ENCODE results near the gene MB.

DNA sequence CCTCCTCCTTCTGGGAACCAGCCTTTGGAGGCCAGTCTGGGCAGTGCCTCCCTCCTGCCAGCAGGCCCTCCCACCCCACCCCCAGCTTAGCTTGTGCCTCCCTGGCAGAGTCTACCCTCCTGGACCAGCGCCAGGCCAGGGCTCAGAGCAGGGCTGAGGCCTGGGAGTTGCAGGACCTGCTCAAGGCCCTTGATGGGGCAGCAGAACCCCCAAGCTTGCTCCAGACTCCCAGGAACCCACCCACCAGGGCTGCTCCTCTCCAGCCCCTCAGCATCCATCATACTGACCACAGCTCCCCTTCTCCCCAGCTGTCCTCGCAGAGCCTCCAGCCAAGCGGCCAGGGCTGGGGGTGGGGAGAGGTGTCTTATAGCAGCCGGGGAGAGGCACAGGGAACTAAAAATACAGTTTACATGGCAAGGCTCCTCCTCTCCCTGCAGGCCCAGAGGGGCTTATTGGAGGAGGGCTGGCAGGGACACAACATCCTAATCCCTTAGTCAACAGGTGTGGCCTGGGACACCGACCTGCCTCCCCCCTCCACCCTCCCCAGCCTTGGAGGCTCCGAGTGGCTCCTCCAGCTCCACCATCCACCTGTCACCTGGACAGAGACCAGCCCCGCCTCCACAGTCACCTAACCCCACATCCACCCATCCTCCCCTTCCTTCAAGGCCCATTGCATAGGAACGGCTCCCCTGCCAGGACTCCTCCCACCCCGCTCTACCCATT lies 5.2 kb upstream of the MB start:
- TF ChIP-seq ZNF211 (tag by site-specific recombination; IDR thresholded peaks at IDR 0.05; ENCODE audit: low read depth): no peak
- TF ChIP-seq ZNF157 (tag by site-specific recombination; IDR thresholded peaks at IDR 0.05): no peak
- TF ChIP-seq, protein P1, sequence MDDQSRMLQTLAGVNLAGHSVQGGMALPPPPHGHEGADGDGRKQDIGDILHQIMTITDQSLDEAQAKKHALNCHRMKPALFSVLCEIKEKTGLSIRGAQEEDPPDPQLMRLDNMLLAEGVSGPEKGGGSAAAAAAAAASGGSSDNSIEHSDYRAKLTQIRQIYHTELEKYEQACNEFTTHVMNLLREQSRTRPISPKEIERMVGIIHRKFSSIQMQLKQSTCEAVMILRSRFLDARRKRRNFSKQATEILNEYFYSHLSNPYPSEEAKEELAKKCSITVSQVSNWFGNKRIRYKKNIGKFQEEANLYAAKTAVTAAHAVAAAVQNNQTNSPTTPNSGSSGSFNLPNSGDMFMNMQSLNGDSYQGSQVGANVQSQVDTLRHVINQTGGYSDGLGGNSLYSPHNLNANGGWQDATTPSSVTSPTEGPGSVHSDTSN (CRISPR knock-in tag; IDR thresholded peaks at IDR 0.05): no peak
- no peak for TF ChIP-seq ZNF341 (tag by site-specific recombination; IDR thresholded peaks at IDR 0.05; ENCODE audit: low read depth)
- no peak for TF ChIP-seq ZSCAN16 (tag by site-specific recombination; IDR thresholded peaks at IDR 0.05)
- no peak for TF ChIP-seq YY1 (tag by site-specific recombination; IDR thresholded peaks at IDR 0.05)
- TF ChIP-seq PRDM2 (tag by site-specific recombination; IDR thresholded peaks at IDR 0.05; ENCODE audit: borderline replicate concordance): no peak
- no peak for TF ChIP-seq ZNF792 (tag by site-specific recombination; IDR thresholded peaks at IDR 0.05)
- TF ChIP-seq, protein P2, sequence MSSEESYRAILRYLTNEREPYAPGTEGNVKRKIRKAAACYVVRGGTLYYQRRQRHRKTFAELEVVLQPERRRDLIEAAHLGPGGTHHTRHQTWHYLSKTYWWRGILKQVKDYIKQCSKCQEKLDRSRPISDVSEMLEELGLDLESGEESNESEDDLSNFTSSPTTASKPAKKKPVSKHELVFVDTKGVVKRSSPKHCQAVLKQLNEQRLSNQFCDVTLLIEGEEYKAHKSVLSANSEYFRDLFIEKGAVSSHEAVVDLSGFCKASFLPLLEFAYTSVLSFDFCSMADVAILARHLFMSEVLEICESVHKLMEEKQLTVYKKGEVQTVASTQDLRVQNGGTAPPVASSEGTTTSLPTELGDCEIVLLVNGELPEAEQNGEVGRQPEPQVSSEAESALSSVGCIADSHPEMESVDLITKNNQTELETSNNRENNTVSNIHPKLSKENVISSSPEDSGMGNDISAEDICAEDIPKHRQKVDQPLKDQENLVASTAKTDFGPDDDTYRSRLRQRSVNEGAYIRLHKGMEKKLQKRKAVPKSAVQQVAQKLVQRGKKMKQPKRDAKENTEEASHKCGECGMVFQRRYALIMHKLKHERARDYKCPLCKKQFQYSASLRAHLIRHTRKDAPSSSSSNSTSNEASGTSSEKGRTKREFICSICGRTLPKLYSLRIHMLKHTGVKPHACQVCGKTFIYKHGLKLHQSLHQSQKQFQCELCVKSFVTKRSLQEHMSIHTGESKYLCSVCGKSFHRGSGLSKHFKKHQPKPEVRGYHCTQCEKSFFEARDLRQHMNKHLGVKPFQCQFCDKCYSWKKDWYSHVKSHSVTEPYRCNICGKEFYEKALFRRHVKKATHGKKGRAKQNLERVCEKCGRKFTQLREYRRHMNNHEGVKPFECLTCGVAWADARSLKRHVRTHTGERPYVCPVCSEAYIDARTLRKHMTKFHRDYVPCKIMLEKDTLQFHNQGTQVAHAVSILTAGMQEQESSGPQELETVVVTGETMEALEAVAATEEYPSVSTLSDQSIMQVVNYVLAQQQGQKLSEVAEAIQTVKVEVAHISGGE (tag by site-specific recombination; conservative IDR thresholded peaks at IDR 0.05; ENCODE audit: low read depth): no peak

Measured in HEK293 (cell line).